GM18499 (cell line): Measurements from ENCODE around the gene MARCHF4.

Experiments used
- ATAC-seq: cut with Tn5 transposase; IDR thresholded peaks from one replicate; pipeline ENCODE4 v1.9.1; 2021; ENCODE audit warnings: moderate number of reproducible peaks; ENCODE audit not compliant: insufficient read depth, unreplicated experiment

The MARCHF4 gene

GRCh38 chr2:216351172-216351925, 20.9 kb downstream of the MARCHF4 start:
- ATAC-seq = no peak

- ATAC-seq = no peak
These were observed 22.0 kb downstream of the MARCHF4 start for GRCh38 chr2:216350214-216350791.

- no peak for ATAC-seq
These were observed 22.9 kb downstream of the MARCHF4 start for GRCh38 chr2:216349366-216349765.

GRCh38 chr2:216348756-216349308, 23.5 kb downstream of the MARCHF4 start:
- no peak for ATAC-seq

- ATAC-seq = no peak
These were observed 25.5 kb downstream of the MARCHF4 start for GRCh38 chr2:216346781-216347180.

- ATAC-seq = no peak
These were observed 26.4 kb downstream of the MARCHF4 start for GRCh38 chr2:216345846-216346245.

- ATAC-seq = no peak
These were observed 27.4 kb downstream of the MARCHF4 start for GRCh38 chr2:216344950-216345300.

- no peak for ATAC-seq
These were observed 27.9 kb downstream of the MARCHF4 start for GRCh38 chr2:216344206-216344949.

- ATAC-seq = no peak
These were observed 28.9 kb downstream of the MARCHF4 start for GRCh38 chr2:216343221-216343980.

- no peak for ATAC-seq
These were observed 31.2 kb downstream of the MARCHF4 start for GRCh38 chr2:216341121-216341520.

GRCh38 chr2:216340280-216340631, 32.0 kb downstream of the MARCHF4 start:
- no peak for ATAC-seq

- no peak for ATAC-seq
These were observed 32.6 kb downstream of the MARCHF4 start for GRCh38 chr2:216339456-216340279.

GRCh38 chr2:216335252-216335651, 37.0 kb downstream of the MARCHF4 start:
- no peak for ATAC-seq

- ATAC-seq = no peak
These were observed 43.9 kb downstream of the MARCHF4 start for GRCh38 chr2:216328347-216328746.

GRCh38 chr2:216327447-216327935, 44.8 kb downstream of the MARCHF4 start:
- ATAC-seq = no peak
